ENCODE measurements around the gene SCN10A.

Gene SCN10A

GRCh38 chr3:38652934-38653333, 163.1 kb downstream of the SCN10A start:
- DNase-seq: no peak

GRCh38 chr3:38651153-38651789, 164.7 kb downstream of the SCN10A start:
- DNase-seq: peak in 34 of 56 donors; percentile 7 to 66 (median 30)

GRCh38 chr3:38650248-38650951, 165.6 kb downstream of the SCN10A start:
- peak in 9 of 56 donors; percentile 14 to 53 (median 31) for DNase-seq

GRCh38 chr3:38649500-38650247, 166.3 kb downstream of the SCN10A start, which contains the start of gene SCN5A:
Gene SCN5A (minus strand): TSS chr3:38649687. CDS start chr3:38633307, 16,380 bp downstream.
- DNase-seq: peak in 20 of 56 donors; percentile 6 to 60 (median 22)

GRCh38 chr3:38648659-38649499, 167.1 kb downstream of the SCN10A start:
- no peak for DNase-seq

GRCh38 chr3:38648024-38648658, 167.9 kb downstream of the SCN10A start:
- no peak for DNase-seq

GRCh38 chr3:38647217-38647970, 168.6 kb downstream of the SCN10A start:
- no peak for DNase-seq
